ENCODE data around the gene PLA2G6. TPM values are rescaled to one million over a fixed set of nuclear protein-coding genes. Genes with fewer than 3 reads are reported as not detected.

The PLA2G6 gene
- total RNA-seq, 1 experiment from 2014 or later, result 24.1 TPM

DNA sequence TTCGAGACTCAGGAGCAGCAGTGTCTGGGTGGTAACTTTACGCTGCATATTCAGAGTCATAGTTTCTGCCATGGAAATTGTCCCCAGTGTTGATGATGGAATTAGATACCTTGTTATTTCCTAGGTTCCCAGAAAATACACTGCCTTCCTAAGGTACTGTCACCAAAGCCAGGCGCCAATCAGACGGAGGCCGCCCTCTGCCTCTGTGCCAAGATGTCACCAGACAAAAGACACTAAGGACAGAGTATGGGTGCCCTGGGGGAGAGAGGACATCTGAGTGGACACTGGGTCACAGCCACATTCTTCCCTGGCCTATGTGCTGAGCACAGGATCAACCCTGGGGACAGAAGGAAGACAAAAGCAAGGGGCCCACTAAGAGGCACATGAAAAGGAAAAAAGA lies 11.2 kb downstream of the PLA2G6 start:
- no peak for DNase-seq
- H3K9me3 ChIP-seq (ENCODE audit: control insufficient read depth, low read depth, low read length), result no peaks in the 10 kb centered on the region

More for the DNA sequence above, 11.2 kb downstream of the PLA2G6 start:
- Histone ChIP-seq H2BK5ac (ENCODE audit: insufficient read length, low read length) (no peak overlapping the region), H3K4ac (ENCODE audit: low read depth, low read length) (no peak overlapping the region), H4K8ac (replicated peaks; ENCODE audit: insufficient read length, low read depth, low read length) (no peak overlapping the region), H3K4me1 (ENCODE audit: insufficient read depth, low read length) (no peaks in the 10 kb centered on the region; the same call in 1 of the 2 replicates), H2BK120ac (ENCODE audit: low read depth, low read length, poor library complexity, severe bottlenecking) (no peak overlapping the region), H4K5ac (ENCODE audit: insufficient read length, low read depth, low read length) (no peak overlapping the region), H3K4me2 (ENCODE audit: insufficient read depth, insufficient read length, low read length) (no peak overlapping the region), H2AK5ac (ENCODE audit: insufficient read length, low read length) (no peak overlapping the region), H3K27me3 (ENCODE audit: insufficient read depth, low read length) (no peaks in the 10 kb centered on the region), H2AFZ (ENCODE audit: low read length) (no peak overlapping the region), H4K20me1 (ENCODE audit: control insufficient read depth, insufficient read depth, insufficient read length) (no peaks in the 10 kb centered on the region), H4K91ac (ENCODE audit: insufficient read length, low read depth, low read length) (no peak overlapping the region), H3K23ac (ENCODE audit: insufficient read length, low read depth, low read length) (no peak overlapping the region), H2BK15ac (ENCODE audit: low read depth, low read length) (no peak overlapping the region), H2BK20ac (ENCODE audit: low read depth, low read length, poor library complexity, severe bottlenecking) (no peak overlapping the region), H3K23me2 (ENCODE audit: insufficient read length, low read depth, low read length, poor library complexity, severe bottlenecking) (no peaks in the 10 kb centered on the region), H2BK12ac (ENCODE audit: insufficient read length, low read depth, low read length) (no peak overlapping the region), H3K14ac (ENCODE audit: insufficient read depth, low read length) (no peak overlapping the region; the same call in 1 of the 2 replicates), H3K79me1 (ENCODE audit: insufficient read depth, low read depth, low read length, poor library complexity, severe bottlenecking) (no peaks in the 10 kb centered on the region), H3K9ac (ENCODE audit: extremely low read depth, insufficient read length, low read length) (no peak overlapping the region), H3K79me2 (ENCODE audit: insufficient read depth, low read length) (no peaks in the 10 kb centered on the region), H3K56ac (ENCODE audit: insufficient read length, low read depth, low read length) (no peak overlapping the region), H3K27ac (ENCODE audit: insufficient read length, low read depth, low read length) (no peak overlapping the region), H3T11ph (ENCODE audit: low read length) (no peak overlapping the region), H3K18ac (ENCODE audit: insufficient read length, low read depth, low read length) (no peak overlapping the region)
- H3K9me3 Mint-ChIP-seq, result no peaks in the 10 kb centered on the region
- no CpG with 5 or more reads among the region's 5 CpGs for WGBS (ENCODE audit: extremely low coverage, insufficient read length, low lambda C conversion rate)
- H3K4me3 Mint-ChIP-seq, result no peak overlapping the region
- peaks cover 3 to 15% of the 10 kb centered on the region in 2 experiments for H3K4me1 Mint-ChIP-seq
- TF ChIP-seq, protein P1, sequence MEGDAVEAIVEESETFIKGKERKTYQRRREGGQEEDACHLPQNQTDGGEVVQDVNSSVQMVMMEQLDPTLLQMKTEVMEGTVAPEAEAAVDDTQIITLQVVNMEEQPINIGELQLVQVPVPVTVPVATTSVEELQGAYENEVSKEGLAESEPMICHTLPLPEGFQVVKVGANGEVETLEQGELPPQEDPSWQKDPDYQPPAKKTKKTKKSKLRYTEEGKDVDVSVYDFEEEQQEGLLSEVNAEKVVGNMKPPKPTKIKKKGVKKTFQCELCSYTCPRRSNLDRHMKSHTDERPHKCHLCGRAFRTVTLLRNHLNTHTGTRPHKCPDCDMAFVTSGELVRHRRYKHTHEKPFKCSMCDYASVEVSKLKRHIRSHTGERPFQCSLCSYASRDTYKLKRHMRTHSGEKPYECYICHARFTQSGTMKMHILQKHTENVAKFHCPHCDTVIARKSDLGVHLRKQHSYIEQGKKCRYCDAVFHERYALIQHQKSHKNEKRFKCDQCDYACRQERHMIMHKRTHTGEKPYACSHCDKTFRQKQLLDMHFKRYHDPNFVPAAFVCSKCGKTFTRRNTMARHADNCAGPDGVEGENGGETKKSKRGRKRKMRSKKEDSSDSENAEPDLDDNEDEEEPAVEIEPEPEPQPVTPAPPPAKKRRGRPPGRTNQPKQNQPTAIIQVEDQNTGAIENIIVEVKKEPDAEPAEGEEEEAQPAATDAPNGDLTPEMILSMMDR (conservative IDR thresholded peaks at IDR 0.05), result no peak
- 0 out of 7 replicates have a peak overlapping the region, but pooled peaks of 1 of the 3 experiments have one; percentile 68 for H3K27ac Mint-ChIP-seq
- H3K27me3 Mint-ChIP-seq (ENCODE audit: low read depth), result peaks cover 3% of the 10 kb centered on the region; the same call in 1 of the 2 replicates
- peaks cover 11 to 24% (median 19%) of the 10 kb centered on the region in 3 experiments; a peak in 6 of 7 replicates for H3K36me3 Mint-ChIP-seq (ENCODE audit: insufficient read depth in 1 of 3, low read depth in 3 of 3)

All from H9 (cell line).